Adrenal gland (tissue), 12 donors: Measurements from ENCODE around the gene SRSF4. TPM values are rescaled to one million over a fixed set of nuclear protein-coding genes. Genes with fewer than 3 reads are reported as not detected.
"Not testable (repeated sequence)": the region's sequence is repeated elsewhere in the genome, so short reads cannot be mapped to it uniquely, and the experiment has no call there.

Experiments used
- DNase-seq, 7 donors: peaks; one replicate each; pipeline ENCODE4 v3.0.0-alpha.2; 2019 to 2020
- H3K27ac ChIP-seq, 5 donors: fragments of 200-600 bp; sonication (generic) in 4 of 5; 1 replicate in 3 of 5; 2 replicates in 2 of 5; pipeline versions ENCODE4 v1.5.1 to v1.8.0; 2016 to 2020; ENCODE audit warnings: mild to moderate bottlenecking in 1 of 5
- H3K27me3 ChIP-seq: fragments of 200-600 bp; 2 replicates; pipeline ENCODE4 v1.8.0; 2021
- H3K36me3 ChIP-seq, 2 donors: fragments of 200-600 bp; replicated peaks in 1 of 2; 1 replicate in 1 of 2; 2 replicates in 1 of 2; pipeline versions ENCODE4 v1.5.1 to v1.8.0; 2018 to 2022
- H3K4me1 ChIP-seq, 2 donors: fragments of 200-600 bp; replicated peaks in 1 of 2; 1 replicate in 1 of 2; 2 replicates in 1 of 2; pipeline versions ENCODE4 v1.5.1 to v1.8.0; 2018 to 2021
- H3K4me3 ChIP-seq, 4 donors: fragments of 200-600 bp; sonication (generic) in 3 of 4; one replicate each; pipeline ENCODE4 v1.5.1; 2016 to 2018
- H3K9me3 ChIP-seq, 3 donors: fragments of 200-600 bp; sonication (generic) in 1 of 3; replicated peaks in 1 of 3; 1 replicate in 2 of 3; 2 replicates in 1 of 3; pipeline versions ENCODE4 v1.5.1 to v1.8.0; 2016 to 2021
- POLR2A ChIP-seq, 2 donors: fragments of 450-650 bp; IDR thresholded peaks; one replicate each; pipeline ENCODE4 v1.6.1; 2017; ENCODE audit warnings: antibody characterized with exemption in 2 of 2, mild to moderate bottlenecking in 2 of 2, moderate library complexity in 1 of 2
- WGBS, 4 donors: extraction: QIAGEN DNeasy Blood & Tissue Kit in 2 of 4; methylation state at CpG; one replicate each; pipeline versions ENCODE4 v1.1.5 to v1.1.7; 2013 to 2017; 5-methylcytosine and 5-hydroxymethylcytosine counted together
- intact Hi-C, 2 donors: fragments of 100-400 bp; cut with DNase I; formaldehyde crosslinking; loops; one replicate each; pipeline versions ENCODE4 v1.14.1 to v1.15.0; 2022 to 2023
- polyA plus RNA-seq, 3 donors: library from polyadenylated mRNA; stranded (reverse); fragments of 200-250 nt in 2 of 3; fragments of 350-450 nt in 1 of 3; fragmentation: Illumina TruSeq in 1 of 3; extraction: RNeasy Lipid Tissue Mini Kit (QIAGEN cat#74804) in 1 of 3; gene quantifications; one replicate each; pipeline ENCODE4 v1.2.3, GENCODE V29; 2013 to 2014
- total RNA-seq, 9 donors: library from RNA; depleted of rRNA in 4 of 9; stranded (reverse); fragments of >200 nt in 4 of 9; fragments of 120-200 nt in 1 of 9; fragmentation: NEBNext Ultra II Directional in 1 of 9; extraction: Animal tissue kit (Norgen Biotek cat#: 25700) in 1 of 9; gene quantifications; one replicate each; pipeline versions ENCODE4 v1.1.0 to v1.2.4, GENCODE V29; 2013 to 2023
- TF ChIP-seq, protein P1 (sequence below), 6 experiments: fragments of 450-650 bp in 4 of 6; fragments of 200-600 bp in 2 of 6; sonication (generic) in 1 of 6; IDR thresholded peaks; 1 replicate in 5 of 6; 2 replicates in 1 of 6; pipeline versions ENCODE4 v1.5.1 to v1.8.0; 2016 to 2021; ENCODE audit warnings: antibody characterized with exemption in 6 of 6, mild to moderate bottlenecking in 2 of 6, moderate library complexity in 1 of 6
- donor health status: healthy with polysubstance abuse.
- donor health status: Bipolar disorder and iron deficiency.
- donor health status: DM: yes; HTN: yes; CAD: no.
- donor health status: DM: no; HTN: no; CAD: no.
- donor health status: DM: no; HTN: no; CAD: no.
- donor health status: DM: yes; HTN: yes; CAD: no.

SRSF4 gene
- total and polyA plus RNA-seq, 12 donors = 35.1 to 120 (median 55.4) TPM

DNA sequence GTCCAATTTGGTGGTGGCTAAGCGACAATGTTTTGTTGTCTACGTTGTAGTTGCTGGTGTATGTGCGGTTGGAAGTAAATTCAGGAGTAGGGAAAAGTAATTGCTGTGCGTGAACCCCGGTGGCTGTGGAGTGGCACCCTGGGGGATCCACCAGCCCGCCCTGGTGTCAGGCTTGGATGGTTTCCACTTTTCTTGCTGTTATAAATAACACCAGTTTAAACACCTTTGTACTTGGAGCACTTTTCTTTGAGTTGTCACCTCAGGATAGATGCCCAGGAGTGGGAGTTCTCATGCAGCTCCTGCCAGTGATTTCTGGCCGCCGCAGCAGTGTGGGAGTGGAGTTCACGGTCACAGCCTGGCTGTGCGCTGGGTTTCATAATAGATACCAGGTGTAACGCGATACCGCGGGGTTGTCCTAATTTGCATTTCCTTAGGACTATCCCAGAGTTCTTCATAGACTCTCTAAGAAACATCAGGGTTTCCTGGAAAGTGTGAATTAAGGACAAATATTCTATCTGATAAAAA is 45.2 kb downstream of the SRSF4 start:
- no peak overlapping the region for H3K27ac ChIP-seq
- no peaks in the 10 kb centered on the region for H3K36me3 ChIP-seq
- TF ChIP-seq, protein P1, sequence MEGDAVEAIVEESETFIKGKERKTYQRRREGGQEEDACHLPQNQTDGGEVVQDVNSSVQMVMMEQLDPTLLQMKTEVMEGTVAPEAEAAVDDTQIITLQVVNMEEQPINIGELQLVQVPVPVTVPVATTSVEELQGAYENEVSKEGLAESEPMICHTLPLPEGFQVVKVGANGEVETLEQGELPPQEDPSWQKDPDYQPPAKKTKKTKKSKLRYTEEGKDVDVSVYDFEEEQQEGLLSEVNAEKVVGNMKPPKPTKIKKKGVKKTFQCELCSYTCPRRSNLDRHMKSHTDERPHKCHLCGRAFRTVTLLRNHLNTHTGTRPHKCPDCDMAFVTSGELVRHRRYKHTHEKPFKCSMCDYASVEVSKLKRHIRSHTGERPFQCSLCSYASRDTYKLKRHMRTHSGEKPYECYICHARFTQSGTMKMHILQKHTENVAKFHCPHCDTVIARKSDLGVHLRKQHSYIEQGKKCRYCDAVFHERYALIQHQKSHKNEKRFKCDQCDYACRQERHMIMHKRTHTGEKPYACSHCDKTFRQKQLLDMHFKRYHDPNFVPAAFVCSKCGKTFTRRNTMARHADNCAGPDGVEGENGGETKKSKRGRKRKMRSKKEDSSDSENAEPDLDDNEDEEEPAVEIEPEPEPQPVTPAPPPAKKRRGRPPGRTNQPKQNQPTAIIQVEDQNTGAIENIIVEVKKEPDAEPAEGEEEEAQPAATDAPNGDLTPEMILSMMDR (IDR thresholded peaks at IDR 0.05) = no peak
- TF ChIP-seq POLR2A (IDR thresholded peaks at IDR 0.05) = no peak
- H3K27me3 ChIP-seq = no peaks in the 10 kb centered on the region
- DNase-seq = peak in 6 of 7 donors; percentile 47 to 77 (median 62)
- no peaks in the 10 kb centered on the region for H3K4me1 ChIP-seq
- WGBS, 4 donors = 37 to 57% (median 41%) methylated on average over 14 of the region's 14 CpGs
- H3K4me3 ChIP-seq = no peak overlapping the region
- intact Hi-C loops = no loop called here
- H3K9me3 ChIP-seq = no peaks in the 10 kb centered on the region

DNA sequence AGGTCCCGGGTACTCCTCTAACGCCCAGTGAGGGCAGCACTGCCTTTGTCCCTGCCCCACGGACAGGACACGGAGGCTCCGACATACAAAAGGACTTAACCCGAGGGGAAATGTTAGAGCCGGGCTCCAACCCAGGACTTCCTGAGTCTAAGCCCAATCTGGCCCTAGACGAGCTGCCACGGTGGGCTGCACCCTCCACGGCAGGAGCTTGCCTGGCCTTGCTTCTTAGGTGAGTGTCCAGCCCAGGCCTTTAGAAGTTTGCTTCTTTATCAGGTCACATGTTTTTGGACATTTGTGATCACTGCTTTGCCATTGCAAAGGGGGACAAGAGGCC is 47.0 kb downstream of the SRSF4 start:
- Histone ChIP-seq H3K4me1 (no peaks in the 10 kb centered on the region), H3K4me3 (no peak overlapping the region), H3K9me3 (no peaks in the 10 kb centered on the region), H3K36me3 (no peaks in the 10 kb centered on the region), H3K27ac (no peak overlapping the region), H3K27me3 (no peaks in the 10 kb centered on the region)
- no peak for TF ChIP-seq POLR2A (IDR thresholded peaks at IDR 0.05)
- TF ChIP-seq, protein P1 (IDR thresholded peaks at IDR 0.05) = no peak
- WGBS, 4 donors = 79 to 92% (median 82%) methylated on average over 2 to 10 of the region's 10 CpGs
- intact Hi-C loops = no loop called here
- DNase-seq = no peak

DNA sequence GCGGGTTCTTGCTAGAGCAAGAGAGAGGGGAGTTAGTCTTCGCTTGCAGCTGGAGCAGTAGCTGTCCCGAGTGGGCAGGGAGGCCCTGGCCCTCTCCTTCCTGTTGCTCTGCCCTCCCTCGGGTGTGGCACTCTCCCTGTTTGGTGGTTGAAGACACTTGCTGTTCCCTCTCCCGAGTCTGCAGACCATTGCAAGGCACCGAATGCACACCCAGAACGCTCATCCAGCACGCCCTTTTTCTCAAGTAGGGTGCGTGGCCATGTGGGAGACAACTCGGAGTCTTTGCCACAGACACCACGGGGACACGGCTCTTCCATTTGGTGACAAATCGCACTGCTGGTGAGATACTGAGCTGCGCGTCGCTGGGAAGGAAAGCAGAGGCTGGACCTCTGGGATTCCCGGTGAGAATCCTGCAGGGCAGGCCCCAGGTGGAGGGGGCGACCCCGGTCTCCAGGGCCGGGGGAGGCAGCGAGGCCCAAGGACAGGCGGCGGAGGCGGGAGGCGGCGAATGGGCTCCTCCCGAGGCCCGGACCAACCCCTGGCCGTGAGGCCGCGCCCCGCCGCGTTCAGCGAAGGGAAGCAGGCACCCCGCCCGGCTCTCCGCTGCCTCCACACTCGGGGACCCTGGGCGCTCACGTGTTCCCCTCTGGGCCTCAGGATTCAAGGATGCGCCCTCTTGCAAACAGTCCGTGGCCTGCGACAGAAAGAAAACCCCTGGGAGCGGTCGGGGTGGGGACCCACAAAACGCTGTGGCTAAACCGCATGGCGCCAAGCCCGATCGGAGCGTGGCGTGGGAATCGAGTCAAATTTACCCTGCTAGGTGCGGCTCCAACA is 47.6 kb downstream of the SRSF4 start:
- no peak for DNase-seq

DNA sequence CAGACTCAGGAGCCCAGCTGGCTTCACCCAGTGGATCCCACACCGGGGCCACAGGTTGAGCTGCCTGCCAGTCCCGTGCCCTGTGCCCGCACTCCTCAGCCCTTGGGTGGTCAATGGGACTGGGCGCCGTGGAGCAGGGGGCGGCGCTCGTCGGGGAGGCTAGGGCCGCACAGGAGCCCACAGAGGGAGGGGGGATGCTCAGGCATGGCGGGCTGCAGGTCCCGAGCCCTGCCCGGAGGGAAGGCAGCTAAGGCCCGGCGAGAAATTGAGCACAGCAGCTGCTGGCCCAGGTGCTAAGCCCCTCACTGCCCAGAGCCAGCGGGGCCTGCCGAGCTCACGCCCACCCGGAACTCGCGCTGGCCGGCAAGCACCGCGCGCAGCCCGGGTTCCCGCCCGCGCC is 50.6 kb downstream of the SRSF4 start:
- 96 to 98% (median 98%) methylated on average over 9 to 29 of the region's 29 CpGs for WGBS, 4 donors
- H3K9me3 ChIP-seq, H3K36me3 ChIP-seq, H3K4me3 ChIP-seq, H3K27me3 ChIP-seq, H3K4me1 ChIP-seq, DNase-seq, H3K27ac ChIP-seq, intact Hi-C loops: not testable (repeated sequence)

More for the DNA sequence above, 47.6 kb downstream of the SRSF4 start:
- no peak for TF ChIP-seq POLR2A (IDR thresholded peaks at IDR 0.05)
- TF ChIP-seq, protein P1 (IDR thresholded peaks at IDR 0.05) = no peak
- no peaks in the 10 kb centered on the region for H3K36me3 ChIP-seq
- intact Hi-C loops = no loop called here
- no peaks in the 10 kb centered on the region for H3K27me3 ChIP-seq
- H3K27ac ChIP-seq = no peak overlapping the region
- H3K9me3 ChIP-seq = no peaks in the 10 kb centered on the region
- H3K4me1 ChIP-seq = no peaks in the 10 kb centered on the region
- WGBS, 4 donors = 73 to 90% (median 79%) methylated on average over 21 to 55 of the region's 55 CpGs
- H3K4me3 ChIP-seq = no peak overlapping the region
